ENCODE measurements around the gene SERINC5.
"Not testable (repeated sequence)": the region's sequence is repeated elsewhere in the genome, so short reads cannot be mapped to it uniquely, and the experiment has no call there.

Gene SERINC5

GRCh38 chr5:80161165-80161564 lies 94.7 kb downstream of the SERINC5 start:
- DNase-seq: no peak

- DNase-seq: no peak
Observed at GRCh38 chr5:80160242-80160641, 95.6 kb downstream of the SERINC5 start.

- no peak for DNase-seq
Observed at GRCh38 chr5:80159133-80159815, 96.6 kb downstream of the SERINC5 start.

DNA sequence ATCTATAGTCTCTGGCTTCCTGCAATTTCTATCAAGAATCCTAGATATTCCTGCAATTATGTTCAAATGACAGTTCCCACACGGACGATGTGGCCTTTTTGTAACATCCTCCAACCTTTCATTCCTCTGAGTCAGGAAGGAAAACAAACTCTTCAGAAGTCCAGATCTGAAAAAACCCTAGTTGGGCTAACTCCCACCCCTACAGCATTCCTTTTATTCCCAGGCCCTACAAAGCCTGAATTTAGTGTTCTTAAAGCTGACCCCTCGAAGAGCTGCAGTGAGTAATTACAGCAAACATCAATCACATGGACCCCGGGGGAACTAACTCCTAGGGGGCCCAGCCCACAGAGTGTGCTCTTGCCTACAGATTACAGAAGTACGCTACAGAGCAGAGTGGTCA lies 99.7 kb downstream of the SERINC5 start:
- DNase-seq: no peak

GRCh38 chr5:80154749-80155148 lies 101.1 kb downstream of the SERINC5 start:
- DNase-seq: no peak

- DNase-seq: not testable (repeated sequence)
Observed at GRCh38 chr5:80154289-80154688, 101.6 kb downstream of the SERINC5 start.

GRCh38 chr5:80153586-80154126 lies 102.2 kb downstream of the SERINC5 start:
- no peak for DNase-seq

GRCh38 chr5:80152778-80153177 lies 103.1 kb downstream of the SERINC5 start:
- DNase-seq: no peak

- no peak for DNase-seq
Observed at GRCh38 chr5:80151890-80152289, 104.0 kb downstream of the SERINC5 start.

DNA sequence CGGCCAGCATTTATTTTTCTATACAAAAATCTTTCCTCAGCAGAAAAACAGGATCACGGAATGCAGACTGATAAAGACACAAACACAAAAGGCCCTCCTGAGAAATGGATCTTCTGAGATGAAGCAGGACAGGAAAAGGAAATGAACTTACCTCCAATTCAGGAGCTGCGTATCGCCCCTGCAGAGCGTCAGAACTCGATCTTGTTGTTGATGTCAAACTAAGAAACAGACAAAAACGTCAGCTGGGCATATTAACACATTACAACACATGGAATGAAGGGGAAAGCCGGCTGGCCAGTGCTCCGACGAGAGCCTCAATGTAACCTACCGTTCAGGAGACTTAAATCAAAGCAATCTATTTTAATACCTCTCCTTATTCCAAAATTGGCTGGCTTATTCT lies 105.1 kb downstream of the SERINC5 start:
- DNase-seq: no peak

DNA sequence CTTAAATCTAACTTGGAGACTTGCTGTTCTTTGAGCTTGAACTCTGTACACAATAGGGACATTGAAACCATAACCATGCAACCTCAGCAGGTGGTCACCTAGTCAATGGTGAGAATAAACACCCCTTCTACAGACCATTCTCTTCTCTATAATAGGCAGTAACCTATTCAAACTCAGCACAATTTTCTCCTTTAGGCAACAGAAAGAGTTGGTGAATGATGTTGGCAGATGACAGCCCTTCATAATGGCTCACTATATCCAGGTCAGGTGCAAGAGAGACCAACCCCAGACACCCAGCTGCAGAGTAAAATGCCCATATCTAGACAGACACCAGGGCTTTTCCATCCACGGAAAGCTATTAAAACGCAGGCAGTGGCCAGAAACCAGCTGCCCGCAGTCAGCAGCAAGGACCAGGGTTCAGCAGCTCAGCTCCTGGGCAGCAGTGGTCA lies 106.7 kb downstream of the SERINC5 start:
- peak; percentile 41 for DNase-seq

DNA sequence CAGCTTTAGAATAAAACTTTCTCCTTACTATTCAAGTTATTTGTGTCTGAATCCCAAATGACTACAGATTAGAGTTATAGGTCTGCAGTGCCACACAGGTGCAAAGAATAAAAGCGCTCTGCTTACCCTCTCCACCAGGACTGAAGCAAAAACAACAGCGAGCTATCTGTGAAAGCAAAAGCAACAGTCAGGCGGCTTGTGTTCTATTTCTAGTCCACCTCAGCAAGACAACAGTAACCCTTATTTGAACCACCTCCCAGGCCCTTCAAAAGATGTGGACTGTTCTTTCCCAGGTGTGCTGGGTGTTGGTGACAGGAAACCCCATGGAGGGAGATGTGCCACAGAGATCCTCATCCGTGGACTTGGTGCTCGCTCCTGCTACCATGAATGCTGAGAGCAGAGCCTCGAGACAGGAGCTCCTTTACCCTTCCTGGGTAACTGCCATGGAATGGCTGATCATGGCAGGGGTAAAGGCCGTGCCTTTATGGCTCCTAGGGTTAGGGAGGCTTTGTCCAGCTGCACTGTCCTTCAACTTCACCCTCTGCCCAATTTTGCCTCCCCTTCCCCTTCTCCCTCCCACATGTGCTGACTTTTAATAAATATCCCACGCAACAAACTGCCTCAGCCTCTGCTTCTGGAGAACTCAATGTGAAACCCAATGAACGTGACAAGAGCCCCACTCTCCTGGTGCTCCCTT lies 108.6 kb downstream of the SERINC5 start:
- no peak for DNase-seq

GRCh38 chr5:80146046-80146445 lies 109.8 kb downstream of the SERINC5 start:
- DNase-seq: no peak

GRCh38 chr5:80143491-80143890 lies 112.4 kb downstream of the SERINC5 start:
- no peak for DNase-seq

DNA sequence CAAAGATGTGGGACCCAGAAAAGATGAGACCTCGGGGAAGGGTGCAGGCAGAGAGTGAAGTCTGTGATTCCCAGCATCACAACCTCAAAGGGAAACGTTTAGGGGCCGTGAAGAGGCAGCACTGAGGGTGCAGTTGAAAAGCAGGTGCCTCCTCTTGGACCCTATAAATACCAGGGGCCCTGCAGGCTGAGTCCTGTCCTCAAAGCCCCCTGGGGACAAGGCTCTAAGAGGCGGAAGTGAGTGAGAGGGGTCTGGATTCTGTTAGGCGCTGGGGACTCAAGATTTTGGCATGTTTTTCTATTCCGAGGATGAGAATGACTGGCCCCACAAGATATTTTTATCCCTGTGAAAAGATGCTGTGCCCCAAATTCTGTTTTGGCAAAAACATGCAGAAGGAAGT lies 112.9 kb downstream of the SERINC5 start:
- DNase-seq: no peak

DNA sequence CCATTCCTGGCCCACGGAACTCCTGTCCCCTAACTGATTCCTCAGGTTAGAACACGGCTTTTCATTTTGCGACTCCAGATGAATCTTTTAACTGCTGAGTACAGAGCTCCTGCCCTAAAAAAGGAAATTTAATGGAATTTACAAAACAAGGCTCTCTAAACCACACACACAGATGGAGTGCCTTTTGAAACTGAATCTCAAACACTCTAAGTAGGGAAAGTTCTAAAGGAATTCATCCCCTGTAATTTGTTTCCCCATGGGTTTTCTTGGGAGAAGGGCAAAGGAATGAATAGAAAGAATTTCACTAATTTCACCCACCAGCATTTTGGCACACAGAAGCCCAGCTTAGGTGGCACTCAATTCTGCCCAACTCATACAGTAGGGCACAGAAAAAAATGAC lies 114.2 kb downstream of the SERINC5 start:
- no peak for DNase-seq

DNA sequence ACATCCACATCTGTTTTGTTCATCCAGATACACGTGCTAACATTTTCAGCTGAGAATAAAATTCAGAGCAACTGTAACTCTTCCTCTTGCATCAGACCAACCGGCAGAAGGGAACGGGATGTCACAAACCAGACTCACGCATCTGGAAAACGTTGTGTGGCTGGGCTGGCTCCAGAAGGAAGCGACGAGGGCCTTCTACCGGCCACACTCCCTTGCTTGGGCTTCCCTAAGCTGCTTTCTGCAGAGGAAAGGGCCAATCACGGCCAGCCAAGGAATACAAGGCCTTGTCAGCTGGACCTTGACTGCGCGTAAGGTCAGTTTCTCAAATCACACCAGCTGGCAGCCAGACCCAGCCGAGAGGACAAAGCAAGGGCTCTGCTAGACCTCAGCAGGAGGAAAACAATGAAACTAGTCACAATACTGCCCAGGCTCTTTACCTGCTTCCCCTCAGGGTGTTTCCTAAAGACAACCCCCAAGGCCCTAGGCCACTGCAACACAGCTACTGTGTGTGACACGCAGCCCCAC lies 114.6 kb downstream of the SERINC5 start:
- no peak for DNase-seq

GRCh38 chr5:80140496-80140895 lies 115.4 kb downstream of the SERINC5 start:
- DNase-seq: no peak

DNA sequence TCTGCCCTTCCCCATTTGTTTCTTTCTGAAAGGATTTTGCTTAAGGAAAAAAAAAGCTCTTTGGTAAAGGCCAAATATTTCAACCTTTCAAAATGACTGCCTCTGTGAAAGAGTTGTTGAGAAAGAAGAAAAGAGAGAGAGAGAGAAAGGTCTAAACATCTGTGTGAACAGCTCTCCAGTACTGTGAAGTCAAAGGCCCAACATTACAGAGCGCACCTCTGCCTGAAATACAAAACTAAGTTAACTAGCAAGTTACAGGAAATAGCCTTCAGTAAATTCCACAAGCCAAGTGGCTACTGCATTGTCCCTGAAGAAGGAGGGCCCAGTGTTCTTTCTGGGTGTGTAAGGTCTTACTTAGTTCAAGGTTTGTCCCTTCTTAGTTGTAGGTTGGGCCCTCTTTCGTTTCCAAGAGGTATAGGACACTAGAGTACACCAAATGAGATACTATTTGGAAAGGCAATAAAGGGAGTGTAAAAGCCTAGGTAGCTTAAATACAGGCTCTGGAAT lies 116.3 kb downstream of the SERINC5 start:
- DNase-seq: no peak

GRCh38 chr5:80138486-80138885 lies 117.4 kb downstream of the SERINC5 start:
- DNase-seq: no peak

- DNase-seq: not testable (repeated sequence)
Observed at GRCh38 chr5:80136798-80137197, 119.0 kb downstream of the SERINC5 start.

DNA sequence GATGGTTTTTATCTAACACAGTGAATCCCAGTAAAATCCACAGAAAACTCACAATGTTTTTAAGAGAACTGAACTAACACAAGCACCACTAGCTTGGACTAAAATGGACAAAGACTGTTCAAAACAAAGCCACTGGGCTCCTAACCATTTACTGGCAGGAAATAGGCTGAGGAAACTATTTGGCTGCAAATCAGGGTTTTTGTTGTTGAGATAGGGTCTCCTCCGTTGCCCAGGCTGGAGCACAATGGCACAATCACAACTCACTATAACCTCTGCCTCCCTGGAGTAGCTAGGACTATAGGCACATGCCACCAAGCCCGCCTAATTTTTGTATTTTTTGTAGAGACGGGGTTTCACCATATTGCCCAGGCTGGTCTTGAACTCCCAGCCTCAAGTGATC lies 121.0 kb downstream of the SERINC5 start:
- no peak for DNase-seq

DNA sequence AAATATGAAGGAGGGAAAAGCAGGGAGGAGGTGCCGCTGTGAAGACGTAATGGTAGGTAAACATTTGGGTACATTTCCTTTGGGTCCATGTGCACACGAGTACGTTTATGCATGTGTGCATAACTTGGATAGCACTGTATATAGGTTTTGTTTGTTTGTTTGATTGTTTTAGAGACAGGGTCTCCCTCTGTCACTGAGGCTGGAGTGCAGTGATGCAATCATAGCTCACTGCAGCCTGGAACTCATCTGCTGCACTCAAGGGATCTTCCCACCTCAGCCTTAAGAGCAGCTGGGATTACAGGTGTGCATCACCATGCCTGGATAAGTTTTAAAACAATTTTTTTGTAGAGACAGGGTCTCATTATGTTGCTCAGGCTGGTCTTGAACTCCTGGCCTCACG lies 126.7 kb downstream of the SERINC5 start:
- no peak for DNase-seq

- no peak for DNase-seq
Observed at GRCh38 chr5:80128141-80128540, 127.7 kb downstream of the SERINC5 start.

Measured in NCI-H2081 treated with DMSO at 0.1 percent for 48 hours (cell line).